GOT3 (cell line): ENCODE data around the gene CDH22.

Source experiments
- DNase-seq: peaks from one replicate; lab custom pipeline; 2025; ENCODE audit warnings: mixed read lengths; lab: John Stamatoyannopoulos, UW

Gene CDH22

GRCh38 chr20:46171909-46172308 is 136.4 kb downstream of the CDH22 start:
- DNase-seq, result no peak

- no peak for DNase-seq
Measured at GRCh38 chr20:46171476-46171875, 136.8 kb downstream of the CDH22 start.

GRCh38 chr20:46169245-46170171 is 138.8 kb downstream of the CDH22 start:
- no peak for DNase-seq

- no peak for DNase-seq
Measured at GRCh38 chr20:46168438-46168837, 139.9 kb downstream of the CDH22 start.

GRCh38 chr20:46167080-46167479 is 141.2 kb downstream of the CDH22 start:
- no peak for DNase-seq

GRCh38 chr20:46164254-46164653 is 144.0 kb downstream of the CDH22 start:
- DNase-seq, result no peak

GRCh38 chr20:46161921-46162320 is 146.4 kb downstream of the CDH22 start:
- no peak for DNase-seq

- DNase-seq, result no peak
Measured at GRCh38 chr20:46160661-46161060, 147.6 kb downstream of the CDH22 start.

- DNase-seq, result no peak
Measured at GRCh38 chr20:46159101-46159897, 149.0 kb downstream of the CDH22 start.

- no peak for DNase-seq
Measured at GRCh38 chr20:46158476-46158987, 149.8 kb downstream of the CDH22 start.

GRCh38 chr20:46157625-46158024 is 150.7 kb downstream of the CDH22 start:
- no peak for DNase-seq

GRCh38 chr20:46157076-46157592 is 151.2 kb downstream of the CDH22 start:
- no peak for DNase-seq

- DNase-seq, result no peak
Measured at GRCh38 chr20:46156065-46156464, 152.2 kb downstream of the CDH22 start.

- DNase-seq, result no peak
Measured at GRCh38 chr20:46154796-46155195, 153.5 kb downstream of the CDH22 start.

- DNase-seq, result no peak
Measured at GRCh38 chr20:46154305-46154704, 154.0 kb downstream of the CDH22 start.

GRCh38 chr20:46152824-46153586 is 155.3 kb downstream of the CDH22 start:
- no peak for DNase-seq

- DNase-seq, result no peak
Measured at GRCh38 chr20:46151936-46152335, 156.4 kb downstream of the CDH22 start.

GRCh38 chr20:46150943-46151342 is 157.4 kb downstream of the CDH22 start:
- no peak for DNase-seq

- DNase-seq, result no peak
Measured at GRCh38 chr20:46148313-46149208, 159.7 kb downstream of the CDH22 start.

GRCh38 chr20:46145713-46146112 is 162.6 kb downstream of the CDH22 start:
- DNase-seq, result no peak
